Breast epithelium (tissue), 3 donors: ENCODE data around the gene GPATCH1.

Source experiments
- CTCF ChIP-seq, 3 donors: fragments of 450-650 bp; IDR thresholded peaks; one replicate each; pipeline ENCODE4 v1.5.1; 2016 to 2017; ENCODE audit warnings: antibody characterized with exemption in 3 of 3, mild to moderate bottlenecking in 3 of 3, moderate library complexity in 3 of 3
- POLR2A ChIP-seq: fragments of 450-650 bp; IDR thresholded peaks from one replicate; pipeline ENCODE4 v1.6.1; 2016; ENCODE audit warnings: antibody characterized with exemption, mild to moderate bottlenecking, moderate library complexity

GRCh38 chr19:33067121-33067520 is 13.9 kb upstream of the GPATCH1 start:
- TF ChIP-seq CTCF (IDR thresholded peaks at IDR 0.05): no peak
- no peak for TF ChIP-seq POLR2A
